ENCODE data around the gene IMPDH1.
A peak's percentile ranks its signal among the peaks of the same experiment; 100 is the strongest.

- no peak for TF ChIP-seq MAFK (IDR thresholded peaks at IDR 0.05; ENCODE audit: low read length)
- no peak for TF ChIP-seq MEF2A (IDR thresholded peaks at IDR 0.05; ENCODE audit: control insufficient read depth, low read depth, low read length)
- 0 out of 2 replicates have a peak, but pooled peaks have one; percentile 19 for TF ChIP-seq POLR2A (conservative IDR thresholded peaks at IDR 0.05)
- TF ChIP-seq YY1 (IDR thresholded peaks at IDR 0.05; ENCODE audit: borderline replicate concordance in 1 of 3, control insufficient read depth in 1 of 3, extremely low read depth in 1 of 3, insufficient read depth in 3 of 3, insufficient read length in 1 of 3, insufficient replicate concordance in 2 of 3, low read depth in 1 of 3, low read length in 2 of 3): peak in 2 of 3 experiments; percentile 10 to 13
- TF ChIP-seq CBFB (CRISPR knock-in tag; IDR thresholded peaks at IDR 0.05): no peak
- TF ChIP-seq CTCF (IDR thresholded peaks at IDR 0.05 in 2 of 3, conservative IDR thresholded peaks at IDR 0.05 in 1 of 3; ENCODE audit: insufficient read depth in 2 of 3, low read depth in 1 of 3, low read length in 3 of 3): peak; percentile 95 to 99 (median 98)
- TF ChIP-seq ZNF699 (CRISPR knock-in tag; IDR thresholded peaks at IDR 0.05; ENCODE audit: insufficient replicate concordance): no peak
- TF ChIP-seq RBFOX2 (IDR thresholded peaks at IDR 0.05; ENCODE audit: low read depth, low read length): 0 out of 2 replicates have a peak, but pooled peaks have one; percentile 18
- no peak for TF ChIP-seq ZNF407 (IDR thresholded peaks at IDR 0.05; ENCODE audit: low read depth)
- no peak for TF ChIP-seq TCF7L2 (IDR thresholded peaks at IDR 0.05; ENCODE audit: low read depth, low read length)
- TF ChIP-seq EP300 (IDR thresholded peaks at IDR 0.05; ENCODE audit: low read length): 0 out of 2 replicates have a peak, but pooled peaks have one; percentile 13
- no peak for TF ChIP-seq NFE2L1 (tag; IDR thresholded peaks at IDR 0.05; ENCODE audit: borderline replicate concordance, low read depth)
- TF ChIP-seq GATA2 (CRISPR knock-in tag; IDR thresholded peaks at IDR 0.05): no peak
- TF ChIP-seq PYGO2 (tag; IDR thresholded peaks at IDR 0.05): no peak
Measured at GRCh38 chr7:128398016-128398840, 11.6 kb downstream of the IMPDH1 start.
